K562 (cell line): Measurements from ENCODE around the gene NUTM1. TPM values are rescaled to one million over a fixed set of nuclear protein-coding genes. Genes with fewer than 3 reads are reported as not detected.

Experiments used
- ATAC-seq: fragments of 200-7000 bp; cut with Tn5 transposase; 3 replicates; pipeline ENCODE4 v1.9.1; 2020; ENCODE audit warnings: moderate library complexity
- BruUV-seq: library from RNA; stranded (reverse); fragments of 400-500 nt; replicated peaks from 2 replicates; lab custom pipeline; 2021; lab: Mats Ljungman, UMichigan
- CTCF ChIA-PET: fragments of 300-600 bp; formaldehyde crosslinking; extraction: SDS; loops from one replicate; lab custom pipeline; 2021; ENCODE audit warnings: low intra/inter-chr PET ratio; lab: Yijun Ruan, JAX
- POLR2A ChIA-PET: fragments of 300-600, 350-650 bp; sonication (Branson Sonifier 250); formaldehyde crosslinking; extraction: SDS; loops from one replicate; lab custom pipeline; 2021; ENCODE audit warnings: antibody characterized with exemption, inconsistent platforms; lab: Yijun Ruan, JAX
- DNase-seq, 4 experiments: peaks; one replicate each; pipeline versions ENCODE4 v3.0.0 to v3.0.0-alpha.2; 2011 to 2018; ENCODE audit warnings: low spot score in 3 of 4, mixed read lengths in 3 of 4; ENCODE audit errors: extremely low read depth in 1 of 4
- FAIRE-seq: peaks from 2 replicates; lab custom pipeline; 2011; peaks lifted over from hg19 to GRCh38; lab: Jason Lieb, UNC
- H2AFZ ChIP-seq: 2 replicates; pipeline ENCODE4 v1.6.0; 2011; ENCODE audit warnings: low read depth, low read length, control low read depth, inconsistent platforms
- H3K27ac ChIP-seq: fragments of 200-600 bp; 3 replicates; pipeline ENCODE4 v1.8.0; 2011; ENCODE audit warnings: low read depth, mild to moderate bottlenecking, control low read depth, inconsistent platforms, low read length, moderate library complexity, mixed read lengths; ENCODE audit errors: extremely low read depth
- H3K27me3 ChIP-seq, 2 experiments: fragments of 300-600 bp in 1 of 2; 2 replicates in 1 of 2; 3 replicates in 1 of 2; pipeline versions ENCODE4 v1.6.0 to v1.8.0; 2011; ENCODE audit warnings: inconsistent platforms in 2 of 2, low read length in 2 of 2, mild to moderate bottlenecking in 1 of 2, mixed read lengths in 1 of 2, moderate library complexity in 1 of 2; ENCODE audit not compliant: control insufficient read depth in 2 of 2, insufficient read depth in 2 of 2
- H3K36me3 ChIP-seq: fragments of 300-600 bp; 3 replicates; pipeline ENCODE4 v1.8.0; 2011; ENCODE audit warnings: mild to moderate bottlenecking, low read length, inconsistent platforms; ENCODE audit not compliant: control insufficient read depth, insufficient read depth
- H3K4me1 ChIP-seq, 2 experiments: fragments of 200-600 bp in 1 of 2; replicated peaks in 1 of 2; 2 replicates in 1 of 2; 3 replicates in 1 of 2; pipeline versions ENCODE4 v1.5.1 to v1.8.0; 2011; ENCODE audit warnings: inconsistent platforms in 2 of 2, low read length in 2 of 2, mild to moderate bottlenecking in 1 of 2, mixed read lengths in 1 of 2, moderate library complexity in 1 of 2; ENCODE audit not compliant: control insufficient read depth in 2 of 2, insufficient read depth in 2 of 2
- H3K4me2 ChIP-seq: 2 replicates; pipeline ENCODE4 v1.6.1; 2011; ENCODE audit warnings: low read length, control low read depth, inconsistent platforms, mixed read lengths; ENCODE audit not compliant: insufficient read depth
- H3K4me3 ChIP-seq: fragments of 200-600 bp; sonication (generic), shearing (Covaris generic); 2 replicates; pipeline ENCODE4 v1.5.1; 2016; ENCODE audit warnings: control low read depth, inconsistent platforms
- H3K79me2 ChIP-seq: fragments of 200-600 bp; 3 replicates; pipeline ENCODE4 v1.8.0; 2011; ENCODE audit warnings: low read length, inconsistent platforms; ENCODE audit not compliant: control insufficient read depth, insufficient read depth
- H3K9ac ChIP-seq, 2 experiments: 2 replicates each; pipeline versions ENCODE4 v1.6.0 to v1.6.1; 2011; ENCODE audit warnings: low read depth in 2 of 2, low read length in 2 of 2, control low read depth in 1 of 2, inconsistent platforms in 1 of 2, mild to moderate bottlenecking in 1 of 2, mixed read lengths in 1 of 2; ENCODE audit not compliant: insufficient read depth in 1 of 2
- H3K9me1 ChIP-seq: one replicate; pipeline ENCODE4 v1.6.0; 2011; ENCODE audit warnings: inconsistent platforms, mild to moderate bottlenecking, low read length, moderate library complexity; ENCODE audit not compliant: control insufficient read depth, insufficient read depth
- H3K9me3 ChIP-seq: replicated peaks from 2 replicates; pipeline ENCODE4 v1.5.1; 2011; ENCODE audit warnings: low read depth, low read length, inconsistent platforms; ENCODE audit not compliant: control insufficient read depth, insufficient read depth
- H4K20me1 ChIP-seq: replicated peaks from 2 replicates; pipeline ENCODE4 v1.6.1; 2011; ENCODE audit warnings: low read length, inconsistent platforms, mixed read lengths; ENCODE audit not compliant: control insufficient read depth, insufficient read depth
- COPS2 ChIP-seq: fragments of 450-650 bp; conservative IDR thresholded peaks from 2 replicates; pipeline ENCODE4 v1.6.1; 2016; ENCODE audit warnings: mild to moderate bottlenecking, moderate library complexity
- EZH2 ChIP-seq: IDR thresholded peaks from 2 replicates; pipeline ENCODE4 v1.6.1; 2012; ENCODE audit warnings: low read depth, mild to moderate bottlenecking, inconsistent platforms, low read length, borderline replicate concordance
- IRF1 ChIP-seq: sonication (generic); formaldehyde crosslinking; IDR thresholded peaks from 2 replicates; pipeline ENCODE4 v1.8.0; 2022; ENCODE audit warnings: missing genetic modification reagents, mild to moderate bottlenecking, borderline replicate concordance
- NFATC3 ChIP-seq: fragments of 450-650 bp; IDR thresholded peaks from 2 replicates; pipeline ENCODE4 v1.6.1; 2017; ENCODE audit warnings: mild to moderate bottlenecking
- POLR2AphosphoS5 ChIP-seq: IDR thresholded peaks from 2 replicates; pipeline ENCODE4 v1.6.1; 2011; ENCODE audit warnings: mild to moderate bottlenecking, low read depth, low read length, moderate library complexity; ENCODE audit not compliant: control insufficient read depth, insufficient read depth
- POLR2B ChIP-seq: fragments of 450-650 bp; IDR thresholded peaks from 2 replicates; pipeline ENCODE4 v1.6.1; 2018; ENCODE audit warnings: low read depth; ENCODE audit not compliant: partially characterized antibody
- RBM22 ChIP-seq: fragments of 200-400 bp; formaldehyde crosslinking; IDR thresholded peaks from 2 replicates; pipeline ENCODE4 v1.6.1; 2018; ENCODE audit warnings: low read length, low read depth; ENCODE audit not compliant: poor library complexity, severe bottlenecking
- SIN3A ChIP-seq, 2 experiments: fragments of 150-350 bp in 1 of 2; IDR thresholded peaks; 2 replicates each; pipeline ENCODE4 v1.6.1; 2011 to 2016; ENCODE audit warnings: borderline replicate concordance in 2 of 2, low read depth in 2 of 2, low read length in 2 of 2, mild to moderate bottlenecking in 2 of 2, moderate library complexity in 2 of 2; ENCODE audit not compliant: control insufficient read depth in 1 of 2
- SP1 ChIP-seq: sonication (generic); formaldehyde crosslinking; IDR thresholded peaks from 2 replicates; pipeline ENCODE4 v1.8.1; 2022; ENCODE audit warnings: mild to moderate bottlenecking, missing genetic modification reagents
- SPI1 ChIP-seq: IDR thresholded peaks from 2 replicates; pipeline ENCODE4 v1.6.1; 2011; ENCODE audit warnings: low read depth, low read length, control low read depth, borderline replicate concordance
- SRSF7 ChIP-seq: fragments of 200-400 bp; formaldehyde crosslinking; optimal IDR thresholded peaks from 2 replicates; pipeline ENCODE3; 2017; ENCODE audit warnings: mild to moderate bottlenecking, low read depth, low read length
- ZBTB33 ChIP-seq: sonication (generic); formaldehyde crosslinking; IDR thresholded peaks from 2 replicates; pipeline ENCODE4 v1.8.1; 2023; ENCODE audit warnings: mild to moderate bottlenecking, missing genetic modification reagents
- WGBS: fragments of 100-300 bp; shearing (Covaris generic); methylation state at CpG from one replicate; pipeline ENCODE4 v1.1.6; 2016; ENCODE audit warnings: low coverage, mixed read lengths; ENCODE audit not compliant: insufficient coverage; ENCODE audit errors: missing lambda C conversion rate; 5-methylcytosine and 5-hydroxymethylcytosine counted together
- in situ Hi-C: fragments of 300-500 bp; cut with MboI; formaldehyde crosslinking; loops from 4 replicates; pipeline ENCODE4 v1.15.0; 2018; ENCODE audit warnings: inconsistent platforms, mixed read lengths
- intact Hi-C: fragments of 100-400 bp; cut with micrococcal nuclease; formaldehyde crosslinking; loops from 2 replicates; pipeline ENCODE4 v1.14.2; 2022
- polyA plus RNA-seq, 8 experiments: library from polyadenylated mRNA; depleted of rRNA in 4 of 8; stranded (reverse) in 5 of 8; unstranded in 3 of 8; fragments of >200 nt; fragmentation: Nextera tagmentation in 2 of 8; fragmentation: Illumina TruSeq in 1 of 8; extraction: Ambion mirVana in 2 of 8; extraction: Trizol in 1 of 8; gene quantifications; 2 replicates each; pipeline versions ENCODE4 v1.2.1 to v1.2.3, GENCODE V29; 2011 to 2014; ENCODE audit warnings: inconsistent platforms in 1 of 8, missing spikeins in 1 of 8
- total RNA-seq, 7 experiments: library from RNA; depleted of rRNA in 6 of 7; stranded (reverse); fragments of >200 nt in 6 of 7; fragmentation: Illumina TruSeq in 2 of 7; extraction: Trizol in 2 of 7; gene quantifications; 2 replicates each; pipeline versions ENCODE4 v1.2.1 to v1.2.3, GENCODE V29; 2011 to 2021; ENCODE audit warnings: low replicate concordance in 1 of 7
- TF ChIP-seq, protein P1 (sequence below): sonication (generic); formaldehyde crosslinking; IDR thresholded peaks from 2 replicates; pipeline ENCODE4 v1.8.0; 2023; ENCODE audit warnings: mild to moderate bottlenecking, missing genetic modification reagents

NUTM1 gene
- total and polyA plus RNA-seq, 9 of the 15 experiments (the other 6 are each of a cell fraction or from before 2014, with no cell fraction given) = 0.01 to 0.05 (median 0.04) TPM; not detected in 4

GRCh38 chr15:34318277-34319079 lies 24.6 kb upstream of the NUTM1 start:
- Histone ChIP-seq H3K27ac (peak overlapping the region; percentile 32), H3K4me1 (peaks cover 0 to 4% of the 10 kb centered on the region in 2 experiments; a peak in 3 of 5 replicates), H2AFZ (peak overlapping the region; percentile 87), H3K79me2 (no peaks in the 10 kb centered on the region; the same call in 1 of the 3 replicates), H3K9ac (peak overlapping the region; percentile 71 to 76), H3K4me2 (peak overlapping the region; percentile 87), H3K9me3 (no peaks in the 10 kb centered on the region), H3K27me3 (no peaks in the 10 kb centered on the region), H3K9me1 (no peaks in the 10 kb centered on the region), H4K20me1 (no peaks in the 10 kb centered on the region), H3K36me3 (no peaks in the 10 kb centered on the region), H3K4me3 (peak overlapping the region; percentile 39)
- POLR2A ChIA-PET = interaction anchor here (0.6 to 2.4 kb wide), 5 partner anchors 9 to 109 kb away, joined by 3 to 21 read pairs (median 6); partner anchors contain the start of genes KATNBL1 and SLC12A6
- CTCF ChIA-PET = interaction anchor here (0.9 kb wide), 1 partner anchor 50 kb away, joined by 3 read pairs; no protein-coding TSS in a partner anchor
- in situ Hi-C loops = no loop called here
- DNase-seq (peak; percentile 50 to 69 (median 58)), ATAC-seq (peak; percentile 92), FAIRE-seq (peak; percentile 90)
- TSS peak; percentile 72 for BruUV-seq
- WGBS = 3% methylated on average over 10 of the region's 10 CpGs
- intact Hi-C loops = no loop called here
- TF ChIP-seq RBM22 = no peak
- no peak for TF ChIP-seq SRSF7
- peak in 1 of 2 experiments; percentile 29; a peak in 1 of 4 replicates for TF ChIP-seq SIN3A (IDR thresholded peaks at IDR 0.05; ENCODE audit: borderline replicate concordance in 2 of 2, control insufficient read depth in 1 of 2, low read depth in 2 of 2, low read length in 2 of 2)
- TF ChIP-seq POLR2B = peak; percentile 42
- no peak for TF ChIP-seq IRF1
- TF ChIP-seq SP1 = no peak
- no peak for TF ChIP-seq ZBTB33 (CRISPR knock-in tag)
- TF ChIP-seq, protein P1, sequence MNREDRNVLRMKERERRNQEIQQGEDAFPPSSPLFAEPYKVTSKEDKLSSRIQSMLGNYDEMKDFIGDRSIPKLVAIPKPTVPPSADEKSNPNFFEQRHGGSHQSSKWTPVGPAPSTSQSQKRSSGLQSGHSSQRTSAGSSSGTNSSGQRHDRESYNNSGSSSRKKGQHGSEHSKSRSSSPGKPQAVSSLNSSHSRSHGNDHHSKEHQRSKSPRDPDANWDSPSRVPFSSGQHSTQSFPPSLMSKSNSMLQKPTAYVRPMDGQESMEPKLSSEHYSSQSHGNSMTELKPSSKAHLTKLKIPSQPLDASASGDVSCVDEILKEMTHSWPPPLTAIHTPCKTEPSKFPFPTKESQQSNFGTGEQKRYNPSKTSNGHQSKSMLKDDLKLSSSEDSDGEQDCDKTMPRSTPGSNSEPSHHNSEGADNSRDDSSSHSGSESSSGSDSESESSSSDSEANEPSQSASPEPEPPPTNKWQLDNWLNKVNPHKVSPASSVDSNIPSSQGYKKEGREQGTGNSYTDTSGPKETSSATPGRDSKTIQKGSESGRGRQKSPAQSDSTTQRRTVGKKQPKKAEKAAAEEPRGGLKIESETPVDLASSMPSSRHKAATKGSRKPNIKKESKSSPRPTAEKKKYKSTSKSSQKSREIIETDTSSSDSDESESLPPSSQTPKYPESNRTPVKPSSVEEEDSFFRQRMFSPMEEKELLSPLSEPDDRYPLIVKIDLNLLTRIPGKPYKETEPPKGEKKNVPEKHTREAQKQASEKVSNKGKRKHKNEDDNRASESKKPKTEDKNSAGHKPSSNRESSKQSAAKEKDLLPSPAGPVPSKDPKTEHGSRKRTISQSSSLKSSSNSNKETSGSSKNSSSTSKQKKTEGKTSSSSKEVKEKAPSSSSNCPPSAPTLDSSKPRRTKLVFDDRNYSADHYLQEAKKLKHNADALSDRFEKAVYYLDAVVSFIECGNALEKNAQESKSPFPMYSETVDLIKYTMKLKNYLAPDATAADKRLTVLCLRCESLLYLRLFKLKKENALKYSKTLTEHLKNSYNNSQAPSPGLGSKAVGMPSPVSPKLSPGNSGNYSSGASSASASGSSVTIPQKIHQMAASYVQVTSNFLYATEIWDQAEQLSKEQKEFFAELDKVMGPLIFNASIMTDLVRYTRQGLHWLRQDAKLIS (CRISPR knock-in tag) = peak; percentile 51; the same call in 1 of the 2 replicates
- TF ChIP-seq POLR2AphosphoS5 = peak; percentile 61; the same call in 1 of the 2 replicates
- TF ChIP-seq EZH2 = no peak
- no peak for TF ChIP-seq COPS2
- TF ChIP-seq SPI1 = no peak
- no peak for TF ChIP-seq NFATC3
